ENCODE data around the gene FICD. TPM values are rescaled to one million over a fixed set of nuclear protein-coding genes. Genes with fewer than 3 reads are reported as not detected.

Gene FICD
- polyA plus RNA-seq, 3 donors, result 1.00 to 1.9 (median 1.6) TPM

GRCh38 chr12:108516511-108517275, 1.6 kb downstream of the FICD start:
- peak overlapping the region in 1 of 2 donors; percentile 87 for H3K27ac ChIP-seq (ENCODE audit: low read depth in 1 of 2, low read length in 2 of 2)
- Mint-ChIP-seq H3K4me3 (no peak overlapping the region), H3K27me3 (ENCODE audit: low read depth in 3 of 3) (peaks cover 4 to 8% (median 8%) of the 10 kb centered on the region in 3 donors), H3K4me1 (peaks cover 24% of the 10 kb centered on the region), H3K9me3 (peaks cover 0 to 2% (median 0%) of the 10 kb centered on the region in 7 donors), H3K27ac (peak overlapping the region in 5 of 7 donors; percentile 10 to 94 (median 89)), H3K36me3 (peaks cover 40 to 48% of the 10 kb centered on the region in 2 donors)
- peaks cover 41 to 50% of the 10 kb centered on the region in 2 donors for H3K36me3 ChIP-seq (replicated peaks in 1 of 2; ENCODE audit: control insufficient read depth in 1 of 2, insufficient read depth in 2 of 2, low read length in 2 of 2)
- no peak overlapping the region for H3K4me3 ChIP-seq (replicated peaks in 1 of 3; ENCODE audit: low read depth in 2 of 3, low read length in 3 of 3)
- peaks cover 13 to 22% of the 10 kb centered on the region in 2 donors for H3K4me1 ChIP-seq (ENCODE audit: control insufficient read depth in 1 of 2, insufficient read depth in 2 of 2, low read length in 2 of 2)
- H3K79me2 ChIP-seq (ENCODE audit: insufficient read depth, low read length), result peaks cover 13% of the 10 kb centered on the region
- H3K27me3 ChIP-seq (ENCODE audit: control insufficient read depth in 2 of 2, insufficient read depth in 2 of 2, low read length in 2 of 2), result no peaks in the 10 kb centered on the region
- no peak overlapping the region for H2AFZ ChIP-seq (ENCODE audit: insufficient read depth, low read depth, low read length, poor library complexity, severe bottlenecking)
- peaks cover 4% of the 10 kb centered on the region for H4K20me1 ChIP-seq (ENCODE audit: insufficient read depth, low read length)
- 95% methylated on average over 18 of the region's 23 CpGs for WGBS (ENCODE audit: insufficient coverage)
- DNase-seq, result no peak
- H3K4me2 ChIP-seq (replicated peaks; ENCODE audit: extremely low read depth, low read length, poor library complexity, severe bottlenecking), result peak overlapping the region; percentile 85
- H3K9me3 ChIP-seq (replicated peaks in 1 of 2; ENCODE audit: control insufficient read depth in 1 of 2, insufficient read depth in 1 of 2, low read length in 2 of 2), result no peaks in the 10 kb centered on the region
- H3K9ac ChIP-seq (ENCODE audit: insufficient read depth, low read length, poor library complexity, severe bottlenecking), result no peak overlapping the region
- intact Hi-C loops (cut with micrococcal nuclease), result loop anchor here (5.0 to 10.0 kb wide), 3 partner anchors 46 to 842 kb away; partner anchors contain the start of genes ALKBH2 (in 2 of the 2), UNG (in 2 of the 2), ISCU (in 1 of the 2) and SART3 (in 1 of the 2)
- TF ChIP-seq CTCF (IDR thresholded peaks at IDR 0.05), result no peak

GRCh38 chr12:108517288-108518100, 2.4 kb downstream of the FICD start:
- H3K27me3 Mint-ChIP-seq (ENCODE audit: low read depth in 3 of 3), result peaks cover 6 to 8% (median 8%) of the 10 kb centered on the region in 3 donors
- intact Hi-C loops (cut with micrococcal nuclease), result loop anchor here (5.0 to 10.0 kb wide), 3 partner anchors 45 to 843 kb away; partner anchors contain the start of genes ALKBH2 (in 2 of the 2), UNG (in 2 of the 2), ISCU (in 1 of the 2) and SART3 (in 1 of the 2)
- peaks cover 13% of the 10 kb centered on the region for H3K79me2 ChIP-seq (ENCODE audit: insufficient read depth, low read length)
- peaks cover 22% of the 10 kb centered on the region for H3K4me1 Mint-ChIP-seq
- no peak overlapping the region for H3K4me2 ChIP-seq (replicated peaks; ENCODE audit: extremely low read depth, low read length, poor library complexity, severe bottlenecking)
- no peak overlapping the region for H3K9ac ChIP-seq (ENCODE audit: insufficient read depth, low read length, poor library complexity, severe bottlenecking)
- peaks cover 13 to 19% of the 10 kb centered on the region in 2 donors for H3K4me1 ChIP-seq (ENCODE audit: control insufficient read depth in 1 of 2, insufficient read depth in 2 of 2, low read length in 2 of 2)
- no peak overlapping the region for H3K4me3 ChIP-seq (replicated peaks in 1 of 3; ENCODE audit: low read depth in 2 of 3, low read length in 3 of 3)
- H2AFZ ChIP-seq (ENCODE audit: insufficient read depth, low read depth, low read length, poor library complexity, severe bottlenecking), result no peak overlapping the region
- H3K27me3 ChIP-seq (ENCODE audit: control insufficient read depth in 2 of 2, insufficient read depth in 2 of 2, low read length in 2 of 2), result no peaks in the 10 kb centered on the region
- DNase-seq, result no peak
- no peak overlapping the region for H3K4me3 Mint-ChIP-seq
- no peaks in the 10 kb centered on the region for H3K9me3 Mint-ChIP-seq
- WGBS (ENCODE audit: insufficient coverage), result 92% methylated on average over 10 of the region's 12 CpGs
- peak overlapping the region in 4 of 7 donors; percentile 17 to 75 (median 52) for H3K27ac Mint-ChIP-seq
- H3K36me3 Mint-ChIP-seq, result peaks cover 48 to 56% of the 10 kb centered on the region in 2 donors
- peaks cover 6% of the 10 kb centered on the region for H4K20me1 ChIP-seq (ENCODE audit: insufficient read depth, low read length)
- H3K9me3 ChIP-seq (replicated peaks in 1 of 2; ENCODE audit: control insufficient read depth in 1 of 2, insufficient read depth in 1 of 2, low read length in 2 of 2), result no peaks in the 10 kb centered on the region
- no peak overlapping the region for H3K27ac ChIP-seq (ENCODE audit: low read depth in 1 of 2, low read length in 2 of 2)
- peaks cover 49 to 58% of the 10 kb centered on the region in 2 donors for H3K36me3 ChIP-seq (replicated peaks in 1 of 2; ENCODE audit: control insufficient read depth in 1 of 2, insufficient read depth in 2 of 2, low read length in 2 of 2)
- no peak for TF ChIP-seq CTCF (IDR thresholded peaks at IDR 0.05)

All from CD14-positive monocyte (primary cell).